Measurements from ENCODE around the gene GNAI2.
A peak's percentile ranks its signal among the peaks of the same experiment; 100 is the strongest.

The GNAI2 gene

DNA sequence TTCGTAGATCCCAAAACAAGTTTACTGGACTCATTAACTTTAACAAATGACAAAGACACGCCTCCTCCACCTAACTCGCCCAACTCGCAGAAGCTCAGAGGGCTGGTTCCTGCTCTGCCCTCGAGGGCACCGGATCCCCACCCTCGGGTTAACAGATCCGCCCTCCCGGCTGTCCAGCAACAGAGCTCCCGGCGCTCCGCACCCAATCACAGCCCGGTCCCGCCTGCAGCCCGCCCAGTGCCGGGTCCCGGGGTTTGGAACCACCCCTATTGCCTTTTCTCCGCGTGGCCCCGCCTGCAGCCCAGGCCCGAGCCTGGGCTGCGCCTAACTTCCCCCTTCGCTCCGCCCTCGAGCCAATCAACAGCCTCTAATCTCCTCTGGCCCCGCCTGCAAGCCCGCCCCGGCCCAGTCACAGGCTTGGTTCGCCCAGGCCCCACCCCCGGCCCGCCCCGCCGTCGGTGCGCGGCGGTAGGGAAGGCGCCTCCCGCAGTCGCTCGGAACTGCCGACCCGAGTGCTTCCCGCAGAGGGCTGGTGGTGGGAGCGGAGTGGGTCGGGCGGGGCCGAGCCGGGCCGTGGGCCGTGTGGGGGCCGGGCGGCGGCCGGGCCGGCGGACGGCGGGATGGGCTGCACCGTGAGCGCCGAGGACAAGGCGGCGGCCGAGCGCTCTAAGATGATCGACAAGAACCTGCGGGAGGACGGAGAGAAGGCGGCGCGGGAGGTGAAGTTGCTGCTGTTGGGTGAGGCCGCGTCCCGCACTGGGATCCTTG lies at the start of gene GNAI2:
GNAI2 (plus strand) TSS at position 489 of the 768 bp plus-strand sequence; CDS start at position 621, 132 bp downstream.
- DNase-seq: peak; percentile 78

DNA sequence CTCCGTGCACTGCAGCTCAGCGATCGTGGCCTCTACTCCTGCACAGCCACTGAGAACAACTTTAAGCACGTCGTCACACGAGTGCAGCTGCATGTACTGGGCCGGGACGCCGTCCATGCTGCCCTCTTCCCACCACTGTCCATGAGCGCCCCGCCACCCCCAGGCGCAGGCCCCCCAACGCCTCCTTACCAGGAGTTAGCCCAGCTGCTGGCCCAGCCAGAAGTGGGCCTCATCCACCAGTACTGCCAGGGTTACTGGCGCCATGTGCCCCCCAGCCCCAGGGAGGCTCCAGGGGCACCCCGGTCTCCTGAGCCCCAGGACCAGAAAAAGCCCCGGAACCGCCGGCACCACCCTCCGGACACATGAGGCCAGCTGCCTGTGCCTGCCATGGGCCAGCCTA lies 48.3 kb upstream of the GNAI2 start:
- no peak for DNase-seq

DNA sequence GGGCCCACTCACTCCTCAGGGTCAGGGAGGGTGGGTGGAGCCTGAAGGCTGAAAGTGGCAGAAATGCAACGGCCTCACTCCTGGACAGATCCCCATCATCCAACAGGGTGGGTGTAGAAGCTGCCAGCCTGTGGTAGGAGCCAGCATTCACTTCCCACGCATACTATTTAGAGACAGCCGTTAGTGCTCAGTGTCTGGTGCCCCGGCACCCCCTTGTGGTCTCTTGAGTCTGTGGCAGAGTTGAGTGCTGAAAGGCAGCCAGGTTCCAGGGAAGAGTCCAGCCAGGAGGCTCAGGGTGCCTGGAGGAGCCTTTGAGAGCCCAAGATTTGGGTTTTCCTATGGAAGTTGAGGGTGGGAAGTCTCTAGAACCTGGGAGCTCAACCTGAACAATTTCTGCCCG lies 46.7 kb upstream of the GNAI2 start:
- no peak for DNase-seq

DNA sequence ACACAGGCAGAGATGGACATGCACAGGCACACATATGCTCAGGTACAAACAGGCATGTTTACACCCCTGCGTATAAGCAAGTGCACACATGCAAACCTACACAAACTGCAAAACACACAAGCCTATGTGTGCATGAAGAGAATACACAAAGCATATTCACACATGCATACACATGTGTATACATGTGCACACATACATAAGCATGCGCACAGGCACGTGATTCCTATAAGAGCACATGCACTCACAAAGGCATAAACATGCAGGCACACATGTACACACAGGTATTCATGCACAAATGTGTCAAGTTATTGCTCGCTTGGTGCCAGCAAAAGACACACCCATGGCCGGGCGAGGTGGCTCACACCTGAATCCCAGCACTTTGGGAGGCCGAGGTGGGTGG lies 46.0 kb upstream of the GNAI2 start:
- DNase-seq: no peak

DNA sequence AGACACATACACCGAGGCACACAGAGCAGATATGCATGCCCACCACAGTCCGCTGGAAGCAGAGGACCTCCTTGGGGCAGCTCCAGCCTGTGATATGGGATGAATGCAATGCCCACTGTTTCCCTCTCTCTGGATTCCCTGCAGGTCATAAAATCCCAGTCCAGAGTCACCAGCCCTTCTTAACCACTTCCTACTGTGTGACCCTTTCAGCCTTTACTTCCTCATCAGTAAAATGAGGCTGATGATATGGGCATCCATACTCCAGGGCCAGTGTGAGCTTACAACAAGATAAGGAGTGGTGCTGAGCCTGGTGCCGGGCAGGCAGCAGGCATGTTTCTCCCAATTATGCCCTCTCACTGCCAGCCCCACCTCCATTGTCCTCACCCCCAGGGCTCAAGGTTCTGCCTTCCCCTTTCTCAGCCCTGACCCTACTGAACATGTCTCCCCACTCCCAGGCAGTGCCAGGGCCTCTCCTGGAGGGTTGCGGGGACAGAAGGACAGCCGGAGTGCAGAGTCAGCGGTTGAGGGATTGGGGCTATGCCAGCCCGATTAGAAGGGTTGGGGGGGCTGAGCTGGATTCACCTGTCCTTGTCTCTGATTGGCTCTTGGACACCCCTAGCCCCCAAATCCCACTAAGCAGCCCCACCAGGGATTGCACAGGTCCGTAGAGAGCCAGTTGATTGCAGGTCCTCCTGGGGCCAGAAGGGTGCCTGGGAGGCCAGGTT lies 44.9 kb upstream of the GNAI2 start, which contains the start of gene GNAT1:
GNAT1 (plus strand) TSS at position 675 of the 725 bp plus-strand sequence. CDS start 116 bp downstream, outside the sequence.
- no peak for DNase-seq

DNA sequence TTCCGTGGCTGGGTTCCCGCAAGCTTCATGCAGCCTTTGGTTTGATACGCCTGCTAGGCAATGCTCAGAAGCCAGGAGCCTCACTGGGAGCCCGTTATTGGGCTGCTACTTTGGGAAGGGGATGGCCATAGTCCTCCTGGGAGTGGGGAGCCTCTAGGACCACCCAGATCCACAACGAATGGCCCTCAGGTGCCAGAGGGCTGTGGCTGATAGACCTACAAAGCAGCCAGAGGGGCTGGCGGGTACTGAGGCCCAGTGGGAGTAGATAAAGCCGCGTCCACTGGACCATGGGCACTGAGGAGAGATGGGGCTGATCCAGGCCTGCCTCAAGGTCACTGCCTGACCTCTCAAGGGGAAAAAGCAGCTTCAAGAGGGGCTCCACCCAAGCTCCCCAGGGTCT lies 43.9 kb upstream of the GNAI2 start:
- DNase-seq: no peak

DNA sequence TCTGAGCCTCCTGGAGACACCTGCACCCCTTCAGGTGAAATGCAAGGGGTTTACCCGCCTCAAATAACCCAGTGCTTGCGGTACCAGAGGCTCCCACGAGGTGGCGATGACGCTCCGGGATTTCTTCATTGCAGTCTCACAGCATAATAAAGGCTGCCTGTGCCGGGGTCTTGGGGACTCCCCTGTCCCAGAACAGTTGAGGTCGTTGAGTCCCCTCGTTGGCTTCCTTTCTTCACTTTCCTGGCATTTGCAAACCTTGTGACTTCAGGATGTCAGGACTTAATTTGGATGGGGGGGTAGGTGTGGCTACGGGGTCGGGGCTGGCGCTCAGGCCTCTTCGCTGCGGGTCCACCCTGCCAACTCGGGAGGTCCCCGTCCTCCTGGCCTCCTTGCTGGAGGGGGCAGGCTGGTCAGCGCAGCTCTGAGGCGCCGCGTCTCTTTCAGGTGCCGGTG lies 43.3 kb upstream of the GNAI2 start:
- DNase-seq: no peak

DNA sequence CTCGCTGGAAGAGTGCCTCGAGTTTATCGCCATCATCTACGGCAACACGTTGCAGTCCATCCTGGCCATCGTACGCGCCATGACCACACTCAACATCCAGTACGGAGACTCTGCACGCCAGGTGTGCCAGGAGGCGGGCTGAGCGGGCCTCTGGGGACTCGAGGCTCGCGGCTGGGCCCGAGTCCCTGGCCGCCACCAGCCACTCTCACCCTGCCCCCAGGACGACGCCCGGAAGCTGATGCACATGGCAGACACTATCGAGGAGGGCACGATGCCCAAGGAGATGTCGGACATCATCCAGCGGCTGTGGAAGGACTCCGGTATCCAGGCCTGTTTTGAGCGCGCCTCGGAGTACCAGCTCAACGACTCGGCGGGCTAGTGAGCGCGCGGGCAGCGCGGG lies 42.7 kb upstream of the GNAI2 start:
- no peak for DNase-seq

DNA sequence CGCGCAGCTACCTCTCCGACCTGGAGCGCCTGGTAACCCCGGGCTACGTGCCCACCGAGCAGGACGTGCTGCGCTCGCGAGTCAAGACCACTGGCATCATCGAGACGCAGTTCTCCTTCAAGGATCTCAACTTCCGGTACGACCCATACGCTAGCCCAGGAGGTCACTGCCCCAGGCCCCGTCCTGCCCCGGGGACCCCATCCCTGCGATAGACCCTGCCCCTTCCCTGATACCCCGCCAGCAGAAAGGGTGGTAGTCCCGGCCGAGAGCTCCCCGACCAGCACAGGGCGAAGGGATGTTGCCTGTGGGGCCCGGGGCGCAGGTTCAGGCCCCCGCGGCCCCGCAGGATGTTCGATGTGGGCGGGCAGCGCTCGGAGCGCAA lies 42.3 kb upstream of the GNAI2 start:
- DNase-seq: no peak

DNA sequence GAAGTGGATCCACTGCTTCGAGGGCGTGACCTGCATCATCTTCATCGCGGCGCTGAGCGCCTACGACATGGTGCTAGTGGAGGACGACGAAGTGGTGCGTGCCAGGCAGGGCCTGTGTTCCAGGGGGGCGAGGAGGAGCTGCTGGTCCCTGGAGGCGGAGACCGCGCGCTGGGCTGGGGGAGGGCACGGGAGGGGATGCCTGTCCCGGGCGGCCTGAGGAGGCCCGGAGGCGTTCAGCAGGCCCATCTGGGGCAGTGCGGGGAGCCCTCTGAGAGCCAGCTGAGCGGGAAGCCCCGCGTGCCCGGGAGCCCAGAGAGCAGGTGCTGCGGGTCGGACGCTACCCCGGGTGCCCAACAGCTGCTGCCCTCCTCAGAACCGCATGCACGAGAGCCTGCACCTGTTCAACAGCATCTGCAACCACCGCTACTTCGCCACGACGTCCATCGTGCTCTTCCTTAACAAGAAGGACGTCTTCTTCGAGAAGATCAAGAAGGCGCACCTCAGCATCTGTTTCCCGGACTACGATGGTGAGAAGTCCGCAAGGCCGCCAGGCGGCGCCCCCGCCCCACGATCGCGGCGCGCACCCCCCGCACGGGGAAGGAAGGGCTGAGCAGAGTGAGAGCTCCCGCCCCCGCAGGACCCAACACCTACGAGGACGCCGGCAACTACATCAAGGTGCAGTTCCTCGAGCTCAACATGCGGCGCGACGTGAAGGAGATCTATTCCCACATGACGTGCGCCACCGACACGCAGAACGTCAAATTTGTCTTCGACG lies 41.7 kb upstream of the GNAI2 start:
- no peak for DNase-seq

DNA sequence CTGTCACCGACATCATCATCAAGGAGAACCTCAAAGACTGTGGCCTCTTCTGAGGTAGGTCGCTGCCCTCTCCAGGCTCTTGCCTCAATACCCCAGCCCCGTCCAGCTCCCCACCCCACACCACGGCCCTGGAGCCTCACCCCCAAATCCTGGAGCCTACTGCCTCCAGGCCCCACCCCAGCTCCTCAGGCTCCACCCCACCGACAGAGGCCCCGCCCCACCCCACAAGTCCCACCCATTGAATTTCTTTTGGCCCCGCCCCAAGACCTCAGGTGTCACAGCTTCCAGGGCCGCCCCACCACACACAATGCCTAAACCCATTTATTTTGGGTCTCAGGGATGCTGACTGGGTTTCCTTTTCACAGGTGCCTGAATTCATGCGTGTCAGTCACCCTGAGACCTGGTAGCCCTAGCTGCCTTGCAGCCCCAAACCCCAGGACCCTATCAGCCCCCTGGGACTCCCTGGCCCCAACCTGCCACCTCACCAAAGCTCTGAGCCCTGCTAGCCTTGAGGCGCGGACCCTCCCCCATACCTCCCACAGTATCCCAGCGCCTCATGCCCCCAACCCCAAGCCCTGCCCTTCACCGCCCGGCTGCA lies 41.0 kb upstream of the GNAI2 start:
- no peak for DNase-seq

DNA sequence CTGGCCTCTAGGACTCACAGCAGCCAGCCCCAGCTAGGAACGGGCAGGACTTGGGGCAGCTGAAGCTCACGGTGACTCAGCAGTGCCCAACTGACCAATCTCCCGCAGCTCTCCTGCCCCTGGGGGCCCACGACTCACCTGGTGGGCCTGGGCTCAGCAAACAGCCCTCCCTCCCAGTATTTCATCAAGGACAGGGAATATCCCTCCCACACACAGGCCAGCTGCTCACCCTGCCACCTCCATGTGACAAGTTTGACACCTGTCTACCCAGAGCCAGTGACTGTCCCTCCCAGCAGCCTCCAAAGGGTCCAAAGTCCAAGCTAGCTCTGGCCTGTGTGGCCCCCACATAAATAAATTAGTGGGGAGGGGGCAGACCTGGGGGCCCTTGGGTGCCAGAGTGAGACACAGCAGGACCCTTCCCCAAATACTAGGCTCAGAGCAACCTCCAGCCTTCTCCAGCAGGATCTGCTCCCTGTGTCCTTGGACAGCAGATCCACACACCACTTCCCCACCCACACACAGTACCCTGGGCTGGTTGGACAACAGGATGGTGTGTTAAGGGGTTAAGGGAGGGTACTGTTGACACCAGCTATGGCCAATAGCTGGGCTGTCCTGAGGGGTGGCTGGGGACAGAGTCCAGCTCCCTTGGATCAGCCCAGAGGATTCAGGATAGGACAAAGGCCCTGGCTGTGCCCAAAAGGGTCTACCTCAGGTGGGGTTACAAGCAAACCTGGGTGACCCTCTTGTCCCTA lies 40.3 kb upstream of the GNAI2 start:
- no peak for DNase-seq

DNA sequence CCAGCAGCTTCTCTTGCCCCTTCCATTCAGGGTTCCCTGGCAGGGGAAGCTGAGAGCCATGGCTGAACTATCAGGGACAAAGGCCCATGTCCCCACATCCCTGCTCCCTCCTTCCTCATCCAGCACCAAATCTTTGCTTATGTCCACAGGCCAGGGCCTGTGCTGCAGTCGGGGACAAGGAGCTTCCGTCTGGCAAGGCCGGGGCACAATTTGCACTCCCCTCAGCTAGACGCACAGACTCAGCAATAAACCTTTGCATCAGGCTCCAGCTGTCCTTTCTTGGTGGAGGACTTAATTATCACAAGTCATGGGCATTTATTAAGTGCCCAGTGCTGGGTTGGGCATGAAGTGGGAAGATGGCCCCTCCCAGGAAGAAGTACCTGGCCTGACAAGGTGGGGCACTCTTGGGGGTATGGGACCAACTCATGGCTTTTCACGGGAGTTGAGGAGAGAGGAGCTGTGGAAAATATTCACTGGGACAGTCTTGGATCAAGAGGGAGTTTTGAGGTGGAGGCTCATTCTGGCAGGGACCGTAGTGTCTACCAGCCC lies 39.7 kb upstream of the GNAI2 start:
- no peak for DNase-seq

DNA sequence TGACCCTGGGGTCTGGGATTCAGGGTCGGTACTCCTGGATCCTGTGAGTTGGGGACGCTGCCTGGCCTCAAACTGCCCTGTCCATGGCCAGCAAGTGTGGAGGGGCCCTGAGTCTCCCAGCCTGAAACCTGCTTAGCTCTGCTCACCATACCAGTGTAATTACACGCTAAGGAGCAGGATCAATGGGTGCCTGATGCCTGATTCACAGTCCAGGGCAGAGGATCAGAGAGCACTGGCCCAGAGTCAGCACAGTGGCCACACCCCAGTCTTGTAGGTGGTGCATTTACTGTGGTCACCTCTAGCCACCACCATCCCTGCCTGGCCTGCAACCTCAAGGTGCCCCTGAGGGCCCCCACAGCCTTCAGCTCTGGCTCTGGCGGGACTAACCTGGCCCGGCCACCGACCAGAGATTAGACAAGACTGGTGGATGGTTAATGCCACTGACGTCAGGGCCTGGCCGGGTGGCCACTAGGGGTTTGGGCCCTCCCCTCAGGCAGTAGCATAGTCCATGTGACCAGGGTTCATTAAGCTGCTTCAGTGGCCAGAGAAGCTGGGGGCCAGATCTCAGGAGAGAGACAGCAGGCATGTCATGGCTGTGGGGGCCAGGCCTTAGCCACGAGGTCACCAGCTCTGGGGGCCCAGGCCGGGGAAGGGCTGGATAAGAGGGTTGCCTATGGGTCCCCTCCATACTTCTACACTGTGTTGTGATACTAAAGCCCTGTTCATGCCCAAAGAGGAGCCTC lies 34.3 kb upstream of the GNAI2 start:
- no peak for DNase-seq

DNA sequence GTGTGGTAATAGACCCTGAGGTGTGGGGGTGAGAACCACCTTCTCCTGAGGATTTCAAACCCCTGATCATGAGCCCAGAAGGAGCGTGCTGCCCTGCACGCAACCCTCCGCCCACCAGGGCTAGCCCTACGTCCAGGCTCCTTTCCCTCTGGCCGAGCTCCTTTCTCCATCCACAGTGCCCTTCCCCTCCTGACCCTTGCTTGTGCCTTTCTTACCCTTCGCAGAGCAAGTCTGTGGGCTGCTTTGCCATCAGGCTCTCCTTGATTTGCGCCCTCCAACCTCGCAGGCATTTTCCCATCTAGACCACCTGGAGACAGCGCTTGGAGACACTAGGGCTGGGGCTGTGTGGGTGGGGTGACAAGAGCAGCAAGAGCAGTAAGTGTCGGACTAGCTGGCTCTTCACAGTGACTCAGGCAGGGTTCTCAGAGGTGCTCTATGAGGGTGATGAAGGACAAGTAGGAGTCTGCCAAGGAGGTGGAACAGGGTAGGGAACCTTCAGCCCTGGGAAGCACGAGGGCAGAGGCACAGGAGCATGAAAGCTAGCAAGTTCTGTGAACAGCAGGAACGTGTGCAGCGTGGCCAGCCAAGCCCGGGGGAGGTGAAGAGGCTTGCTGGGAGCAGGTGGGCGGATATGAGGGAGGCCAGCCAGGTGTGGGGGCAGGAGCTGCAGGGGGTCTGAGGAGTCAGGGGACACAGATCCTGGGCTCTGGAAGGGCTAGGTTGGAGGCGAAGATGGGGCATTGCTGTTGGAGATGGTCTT lies 33.5 kb upstream of the GNAI2 start:
- no peak for DNase-seq

DNA sequence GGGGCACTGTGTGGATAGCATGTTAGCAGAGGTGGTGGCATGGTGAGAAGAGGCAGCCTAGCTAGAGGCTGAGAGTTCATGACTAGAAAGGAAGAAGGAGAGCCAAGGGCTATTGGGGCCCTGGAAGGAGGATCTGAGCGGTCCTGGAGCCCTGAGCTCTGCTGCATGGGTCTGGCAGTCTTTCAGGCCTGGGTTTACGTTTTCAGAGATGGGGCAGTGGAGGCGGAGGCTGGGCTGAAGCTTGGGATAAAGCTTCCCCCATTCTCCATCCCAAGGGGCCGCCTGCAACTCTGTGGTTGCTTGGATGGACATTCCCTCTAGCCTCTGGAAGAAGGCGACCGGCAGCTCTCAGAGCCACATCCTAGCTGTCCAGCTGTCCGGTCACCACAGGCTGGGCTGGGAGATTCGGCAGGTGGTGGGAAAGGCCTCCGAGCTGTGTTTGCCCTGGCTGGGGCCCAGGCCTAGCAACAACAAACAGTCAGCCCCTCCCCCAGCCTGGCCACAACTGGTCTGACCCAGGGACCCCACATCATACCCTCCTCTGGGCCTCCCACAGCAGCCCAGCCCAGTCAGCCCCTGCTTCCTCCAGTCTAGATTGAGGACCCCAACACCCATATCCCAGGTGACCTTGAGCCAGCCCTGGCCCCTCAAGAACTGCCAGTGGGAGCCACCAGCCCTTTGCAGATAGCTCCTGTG lies 32.7 kb upstream of the GNAI2 start:
- DNase-seq: no peak

DNA sequence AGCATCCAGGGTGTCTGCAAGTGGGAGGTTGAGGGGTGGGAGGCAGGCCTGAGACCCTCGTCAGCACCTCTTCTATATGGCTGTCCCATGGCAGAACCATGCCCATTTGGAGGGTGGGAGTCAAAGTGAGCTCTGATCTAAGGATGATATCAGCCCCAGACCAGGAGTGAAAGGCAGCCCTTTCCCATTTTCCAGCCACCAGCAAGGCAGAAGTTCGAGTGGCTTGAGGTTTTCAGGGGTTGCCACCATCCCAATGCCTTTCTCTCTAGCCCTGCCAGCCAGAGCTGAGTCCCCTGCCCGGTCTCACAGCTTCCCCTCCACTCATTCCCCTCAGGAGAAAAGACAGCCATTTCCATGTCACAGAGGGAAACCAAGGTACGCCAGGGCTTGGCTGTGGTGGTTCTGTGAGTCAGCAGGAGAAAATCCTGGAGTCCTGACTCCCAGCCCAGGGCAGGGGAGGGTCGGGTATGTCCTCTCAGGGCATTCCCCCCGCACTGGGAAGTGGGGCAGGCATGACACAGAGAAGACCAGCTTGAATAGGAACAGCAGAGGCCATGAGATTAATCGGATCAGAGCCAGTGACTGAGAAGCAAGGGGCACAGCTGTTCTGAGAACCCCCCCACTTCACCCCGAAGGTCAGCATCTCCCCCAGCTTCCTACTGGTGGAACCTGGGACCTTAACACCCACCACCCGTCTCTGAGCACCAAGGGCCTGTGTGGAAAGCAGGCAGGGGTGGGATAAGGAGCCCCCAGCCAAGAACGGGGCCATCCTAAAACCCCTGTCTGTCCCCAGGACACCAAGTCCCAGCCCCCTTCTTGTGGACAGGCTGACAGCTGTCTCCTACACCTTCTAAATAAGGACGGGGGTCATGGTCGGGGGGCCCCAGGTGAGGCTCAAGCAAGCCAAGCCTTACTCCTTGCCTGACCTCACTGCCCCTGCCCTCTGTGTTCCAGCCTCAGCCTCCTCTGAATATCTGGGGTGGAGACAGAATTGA lies 31.9 kb upstream of the GNAI2 start:
- DNase-seq: no peak

DNA sequence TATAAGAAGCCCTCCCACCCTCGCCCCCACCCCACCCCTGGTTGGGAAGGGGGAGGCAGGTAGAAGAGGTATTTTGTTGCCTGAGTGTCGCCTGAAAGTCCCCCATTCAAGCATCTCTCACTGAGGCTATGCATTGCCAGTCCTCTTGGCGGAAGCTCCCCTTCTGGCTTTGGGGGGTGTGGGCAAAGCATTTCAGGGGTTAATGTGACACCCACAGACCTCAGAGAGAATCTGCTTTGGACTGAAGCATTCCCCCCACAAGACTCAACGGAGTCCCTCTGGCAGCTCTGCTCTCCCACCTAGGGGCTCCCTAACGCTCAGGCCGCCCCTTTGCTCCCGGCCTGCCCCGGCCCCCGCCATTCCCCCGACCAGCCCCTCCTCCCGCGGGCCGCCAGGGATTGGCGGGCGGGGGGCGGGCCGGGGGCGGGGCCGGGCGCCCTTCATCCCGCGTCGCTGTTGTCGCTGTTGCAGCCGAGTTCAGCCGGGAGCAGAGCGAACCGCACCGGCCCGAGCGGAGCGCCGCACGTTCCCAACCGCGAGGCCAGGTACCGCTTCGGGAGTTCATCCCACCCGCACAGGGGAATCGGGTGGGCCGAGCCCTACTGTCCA lies 31.1 kb upstream of the GNAI2 start, which contains the start of gene SLC38A3:
SLC38A3 (plus strand) TSS at position 468 of the 609 bp plus-strand sequence. CDS start 8,929 bp downstream, outside the sequence.
- DNase-seq: no peak

All from NCI-H2029 treated with DMSO at 0.1 percent for 48 hours (cell line).